RCC 7860 (cell line): Measurements from ENCODE around the gene FAM193A.
A peak's percentile ranks its signal among the peaks of the same experiment; 100 is the strongest.

Source experiments
- DNase-seq: peaks from one replicate; pipeline ENCODE4 v3.0.0-alpha.2; 2015; ENCODE audit warnings: low spot score
- FAIRE-seq: peaks from 2 replicates; lab custom pipeline; 2012; peaks lifted over from hg19 to GRCh38; lab: Jason Lieb, UNC

Gene FAM193A

GRCh38 chr4:2688697-2689096 lies 152.2 kb downstream of the FAM193A start:
- FAIRE-seq: no peak

GRCh38 chr4:2689114-2689513 lies 152.7 kb downstream of the FAM193A start:
- FAIRE-seq (no peak), DNase-seq (no peak)

More at GRCh38 chr4:2688697-2689096, 152.2 kb downstream of the FAM193A start:
- no peak for DNase-seq

GRCh38 chr4:2689825-2690700 lies 153.6 kb downstream of the FAM193A start:
- FAIRE-seq (peak; percentile 79), DNase-seq (peak; percentile 92)

- no peak for DNase-seq
- FAIRE-seq: no peak
Observed at GRCh38 chr4:2691313-2691712, 154.9 kb downstream of the FAM193A start.

- FAIRE-seq: no peak
- no peak for DNase-seq
Observed at GRCh38 chr4:2691952-2692435, 155.5 kb downstream of the FAM193A start.

GRCh38 chr4:2694691-2695090 lies 158.2 kb downstream of the FAM193A start:
- FAIRE-seq (peak; percentile 96), DNase-seq (peak; percentile 97)

- DNase-seq: no peak
- FAIRE-seq: no peak
Observed at GRCh38 chr4:2695346-2696060, 159.1 kb downstream of the FAM193A start.

- no peak for FAIRE-seq
- DNase-seq: no peak
Observed at GRCh38 chr4:2696423-2696822, 160.0 kb downstream of the FAM193A start.

GRCh38 chr4:2697995-2698414 lies 161.6 kb downstream of the FAM193A start:
- DNase-seq (no peak), FAIRE-seq (no peak)

GRCh38 chr4:2698504-2698903 lies 162.1 kb downstream of the FAM193A start:
- DNase-seq (no peak), FAIRE-seq (no peak)

GRCh38 chr4:2698951-2699505 lies 162.6 kb downstream of the FAM193A start:
- no peak for FAIRE-seq
- no peak for DNase-seq

- FAIRE-seq (no peak), DNase-seq (no peak)
Observed at GRCh38 chr4:2699534-2699933, 163.1 kb downstream of the FAM193A start.

GRCh38 chr4:2700031-2700430 lies 163.6 kb downstream of the FAM193A start:
- FAIRE-seq: no peak
- no peak for DNase-seq

- no peak for DNase-seq
- no peak for FAIRE-seq
Observed at GRCh38 chr4:2702361-2702760, 165.9 kb downstream of the FAM193A start.

- no peak for FAIRE-seq
- no peak for DNase-seq
Observed at GRCh38 chr4:2702770-2703169, 166.3 kb downstream of the FAM193A start.

GRCh38 chr4:2712261-2712842 lies 175.9 kb downstream of the FAM193A start:
- DNase-seq (no peak), FAIRE-seq (no peak)

GRCh38 chr4:2713337-2713736 lies 176.9 kb downstream of the FAM193A start:
- FAIRE-seq: no peak
- no peak for DNase-seq

GRCh38 chr4:2714061-2714770 lies 177.8 kb downstream of the FAM193A start:
- DNase-seq (no peak), FAIRE-seq (no peak)

- DNase-seq: no peak
- no peak for FAIRE-seq
Observed at GRCh38 chr4:2714918-2715317, 178.5 kb downstream of the FAM193A start.

- no peak for FAIRE-seq
- no peak for DNase-seq
Observed at GRCh38 chr4:2715426-2715825, 179.0 kb downstream of the FAM193A start.

GRCh38 chr4:2716236-2716635 lies 179.8 kb downstream of the FAM193A start:
- FAIRE-seq (no peak), DNase-seq (no peak)
